HG03039 (cell line): ENCODE data around the gene SUN2.

ENCODE experiments used
- ATAC-seq: cut with Tn5 transposase; IDR thresholded peaks from one replicate; pipeline ENCODE4 v1.9.1; 2021; ENCODE audit warnings: mild to moderate bottlenecking, moderate library complexity; ENCODE audit not compliant: unreplicated experiment

SUN2 gene

DNA sequence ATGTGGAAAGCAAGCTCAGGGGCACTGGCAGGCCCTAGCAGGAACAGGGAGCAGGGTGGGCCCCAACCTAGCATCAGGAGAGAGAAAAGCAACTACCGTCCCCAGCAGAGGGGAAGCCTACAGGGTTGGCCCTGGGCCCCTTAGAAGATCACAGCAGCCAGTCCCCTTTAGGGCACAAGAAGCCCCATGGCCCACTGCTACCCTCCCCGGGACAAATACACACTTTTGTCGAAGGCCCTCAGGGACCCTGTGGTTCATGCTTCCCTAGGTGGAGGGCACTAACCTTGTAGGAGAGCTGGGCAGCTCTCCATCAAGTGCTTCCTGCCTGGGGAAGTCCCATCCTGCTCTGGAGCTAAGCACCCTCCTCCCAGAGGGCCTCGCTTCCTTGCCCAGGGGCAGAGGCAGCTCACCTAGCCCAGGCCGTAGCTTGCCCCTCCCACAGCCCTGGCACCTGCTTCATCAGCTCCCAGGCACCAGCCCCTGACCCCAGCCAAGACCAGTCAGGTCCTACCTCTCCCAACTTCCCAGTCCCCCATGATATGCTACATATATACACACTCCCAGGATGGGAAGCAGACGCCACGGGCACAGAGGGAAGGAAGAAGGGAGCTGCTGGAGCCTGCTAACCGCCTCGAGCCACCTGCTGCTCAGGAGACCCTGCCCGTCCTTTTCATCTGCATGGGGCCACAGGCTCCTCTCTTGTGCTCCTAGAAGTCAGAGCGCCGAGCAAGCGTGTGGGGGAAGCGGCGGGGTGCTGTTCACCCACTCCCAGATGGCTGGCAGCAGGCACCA lies 20.1 kb downstream of the SUN2 start:
- ATAC-seq: no peak

DNA sequence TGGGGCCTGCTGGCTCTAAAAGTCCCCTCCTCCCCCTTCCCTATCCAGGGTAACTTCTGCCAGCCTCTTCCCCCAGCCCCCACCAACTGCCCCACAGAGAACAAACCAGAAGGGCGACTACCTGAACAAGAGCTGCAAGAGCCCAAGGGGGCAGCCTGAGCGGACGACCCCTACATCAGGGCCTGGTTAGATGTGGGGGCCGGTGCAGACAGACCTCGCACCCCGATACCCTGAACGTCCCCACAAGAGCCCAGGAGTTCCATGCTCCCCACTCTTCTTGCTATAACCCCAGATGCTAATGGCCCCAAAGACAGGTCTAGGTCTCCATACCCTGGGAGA lies 20.7 kb downstream of the SUN2 start:
- ATAC-seq: no peak

DNA sequence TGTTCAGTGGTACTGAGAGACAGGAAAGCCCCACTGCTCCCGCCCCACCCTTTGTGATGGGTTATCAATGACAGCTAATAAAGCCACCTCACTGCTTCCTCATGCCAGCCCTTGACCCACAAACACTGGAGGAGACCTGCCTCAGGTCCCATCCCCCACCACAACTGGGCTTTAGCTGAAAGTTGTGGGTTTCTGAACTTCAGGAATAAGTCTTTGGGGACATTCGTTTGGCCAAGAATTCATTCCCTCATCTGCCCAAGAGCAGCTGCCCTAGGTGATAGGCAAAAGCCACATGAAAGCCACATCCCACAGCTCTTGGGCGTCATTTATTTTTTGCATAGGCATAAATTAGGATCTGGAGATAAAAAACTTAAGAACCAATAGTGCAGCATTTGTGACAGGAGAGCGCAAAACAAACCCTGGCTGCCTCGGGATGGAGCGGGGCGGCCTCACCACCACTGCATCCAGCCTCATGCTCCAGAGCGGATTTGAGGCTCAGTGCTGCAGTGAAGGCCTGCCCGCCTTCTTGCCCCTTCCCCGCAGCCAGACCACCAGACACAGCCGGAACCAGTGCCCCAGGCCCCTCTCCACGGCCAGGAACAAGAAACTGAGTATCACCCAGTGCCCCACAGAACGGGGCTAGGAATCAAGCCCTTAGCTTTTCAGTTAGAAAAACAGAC lies 21.2 kb downstream of the SUN2 start:
- ATAC-seq: no peak

DNA sequence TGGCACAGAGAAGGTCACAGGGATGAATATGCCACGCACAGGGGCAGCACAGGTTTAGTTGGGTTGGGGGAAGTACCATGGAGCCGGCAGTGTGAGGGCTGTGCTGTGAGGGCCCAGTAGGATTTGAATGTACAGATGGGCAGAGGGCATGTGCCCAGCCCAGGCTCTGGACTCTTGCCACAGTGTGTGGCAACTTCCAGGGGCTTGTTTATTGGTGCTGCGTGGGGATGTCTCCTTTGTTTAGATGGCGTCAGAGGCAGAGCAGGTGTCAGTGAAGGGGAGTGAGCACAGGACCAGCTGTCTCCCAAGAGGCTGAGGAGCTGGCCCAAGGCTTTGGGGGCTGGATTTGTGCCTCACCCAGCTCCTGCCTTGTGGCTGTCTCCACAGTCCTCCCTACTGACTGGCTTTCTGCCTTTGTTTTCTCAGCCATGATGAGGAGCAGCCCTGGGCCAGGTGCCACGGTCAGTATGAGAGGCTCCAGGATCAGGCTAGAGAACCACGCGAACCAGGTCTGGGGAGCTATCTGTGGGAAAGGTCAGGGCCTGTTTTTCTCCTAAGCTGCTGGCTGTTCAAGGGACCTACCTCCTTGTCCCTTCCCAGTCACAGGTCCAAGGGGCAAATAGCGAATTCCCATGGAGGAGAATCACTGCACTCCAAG lies 21.9 kb downstream of the SUN2 start:
- no peak for ATAC-seq

DNA sequence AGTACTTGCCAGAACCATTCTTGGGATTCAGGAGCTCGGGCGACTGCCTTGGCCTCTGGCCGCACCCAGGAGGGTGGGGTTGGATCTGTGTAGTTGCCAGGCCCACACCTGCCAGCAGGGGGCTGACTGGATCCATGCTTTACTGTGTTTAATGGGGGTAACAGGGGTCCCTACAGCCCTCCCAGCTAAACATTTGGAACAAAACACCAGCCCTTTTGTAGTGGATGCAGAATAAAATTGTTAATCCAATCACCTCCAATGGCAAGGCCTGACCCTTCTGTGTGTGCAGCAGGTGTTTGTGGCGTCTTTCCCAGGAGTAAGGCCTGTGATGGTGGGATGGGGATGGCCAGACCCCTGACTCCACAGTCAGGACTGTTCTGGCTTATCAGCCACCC lies 22.5 kb downstream of the SUN2 start:
- ATAC-seq: no peak

DNA sequence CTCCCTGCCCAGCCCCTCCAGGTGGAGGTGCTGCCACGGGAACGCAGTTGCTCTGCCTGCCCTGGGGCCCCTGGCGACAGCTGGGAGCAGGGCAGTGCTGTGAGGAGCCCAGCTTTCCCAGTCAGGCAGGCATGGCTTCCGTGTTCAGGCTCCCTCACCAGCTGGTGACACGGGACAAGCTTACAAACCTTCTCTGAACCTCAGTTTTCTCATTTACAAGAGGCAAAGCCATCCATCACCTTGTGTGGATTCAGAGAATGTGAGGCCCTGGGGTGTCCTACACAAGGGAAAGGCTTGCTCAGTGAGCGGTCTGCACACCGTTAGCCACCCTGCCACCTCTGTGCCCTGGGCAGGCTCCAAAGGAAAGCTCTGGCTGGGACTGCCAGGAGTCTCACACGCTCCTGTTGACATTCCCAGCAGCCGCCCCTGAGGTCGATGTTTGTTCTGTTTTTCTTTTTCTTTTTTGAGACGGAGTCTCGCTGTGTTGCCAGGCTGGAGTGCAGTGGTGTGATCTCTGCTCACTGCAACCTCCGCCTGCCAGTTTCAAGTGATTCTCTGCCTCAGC lies 23.5 kb downstream of the SUN2 start:
- ATAC-seq: no peak

DNA sequence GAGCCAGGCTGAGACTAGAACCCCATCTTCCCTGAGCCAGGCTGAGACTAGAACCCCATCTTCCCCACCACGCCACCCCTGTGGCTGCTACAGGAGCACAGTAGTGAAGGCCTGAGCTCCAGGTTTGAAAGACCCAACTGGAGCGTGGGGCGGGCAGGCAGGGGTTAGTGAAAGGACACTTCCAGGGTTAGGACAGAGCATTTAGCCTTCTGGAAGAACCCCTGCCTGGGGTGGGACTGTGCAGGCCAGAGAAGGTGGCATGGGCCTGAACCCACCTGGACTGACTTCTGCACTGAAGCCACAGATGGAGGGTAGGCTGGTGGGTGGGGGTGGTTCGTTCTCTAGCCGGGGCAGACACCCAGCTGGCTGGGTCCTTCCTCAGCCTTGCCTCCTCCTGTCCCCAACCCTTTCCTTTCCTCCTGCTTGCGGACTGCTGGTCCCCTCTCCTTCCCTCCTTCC lies 24.1 kb downstream of the SUN2 start:
- no peak for ATAC-seq

DNA sequence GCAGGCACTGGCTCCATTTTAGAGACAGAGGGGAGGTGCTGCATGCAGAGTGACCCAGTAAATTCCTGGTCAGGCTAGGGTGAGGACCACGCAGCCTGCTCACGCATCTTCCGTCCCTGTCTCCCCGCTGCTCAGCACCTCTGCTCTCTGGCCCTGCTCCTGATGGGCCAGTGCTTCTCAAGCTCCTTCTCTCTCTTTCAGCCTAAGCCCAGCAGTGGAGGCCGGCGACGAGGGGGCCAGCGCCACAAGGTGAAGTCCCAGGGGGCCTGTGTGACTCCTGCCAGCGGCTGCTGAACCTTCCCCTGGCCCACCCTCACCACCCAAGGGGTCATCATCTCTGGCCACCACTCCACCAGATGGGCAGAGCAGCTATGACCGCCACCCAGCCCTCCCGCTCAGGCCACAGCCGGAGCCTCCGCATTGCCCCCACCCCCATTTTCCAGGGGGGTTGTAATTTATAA lies 25.4 kb downstream of the SUN2 start:
- no peak for ATAC-seq

DNA sequence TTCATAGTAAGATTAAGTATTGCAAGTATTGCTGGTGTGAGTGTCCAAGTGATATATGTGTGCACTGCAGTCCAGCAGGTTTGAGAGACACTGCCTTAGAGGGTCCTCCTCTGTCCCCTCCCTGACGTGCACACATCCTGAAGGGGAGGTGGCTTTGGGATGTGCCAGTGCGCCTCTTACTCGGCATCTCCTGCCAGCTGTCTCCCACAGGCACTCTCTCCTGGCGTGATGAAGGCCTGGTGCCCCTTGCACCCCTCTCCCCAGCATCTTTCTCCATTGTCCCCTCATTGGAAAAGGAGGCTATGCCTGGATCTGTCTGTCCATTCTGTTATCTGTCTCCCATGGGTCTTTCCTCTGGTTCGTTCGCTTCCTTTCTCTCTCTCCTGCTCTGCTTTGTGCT lies 25.9 kb downstream of the SUN2 start:
- no peak for ATAC-seq

DNA sequence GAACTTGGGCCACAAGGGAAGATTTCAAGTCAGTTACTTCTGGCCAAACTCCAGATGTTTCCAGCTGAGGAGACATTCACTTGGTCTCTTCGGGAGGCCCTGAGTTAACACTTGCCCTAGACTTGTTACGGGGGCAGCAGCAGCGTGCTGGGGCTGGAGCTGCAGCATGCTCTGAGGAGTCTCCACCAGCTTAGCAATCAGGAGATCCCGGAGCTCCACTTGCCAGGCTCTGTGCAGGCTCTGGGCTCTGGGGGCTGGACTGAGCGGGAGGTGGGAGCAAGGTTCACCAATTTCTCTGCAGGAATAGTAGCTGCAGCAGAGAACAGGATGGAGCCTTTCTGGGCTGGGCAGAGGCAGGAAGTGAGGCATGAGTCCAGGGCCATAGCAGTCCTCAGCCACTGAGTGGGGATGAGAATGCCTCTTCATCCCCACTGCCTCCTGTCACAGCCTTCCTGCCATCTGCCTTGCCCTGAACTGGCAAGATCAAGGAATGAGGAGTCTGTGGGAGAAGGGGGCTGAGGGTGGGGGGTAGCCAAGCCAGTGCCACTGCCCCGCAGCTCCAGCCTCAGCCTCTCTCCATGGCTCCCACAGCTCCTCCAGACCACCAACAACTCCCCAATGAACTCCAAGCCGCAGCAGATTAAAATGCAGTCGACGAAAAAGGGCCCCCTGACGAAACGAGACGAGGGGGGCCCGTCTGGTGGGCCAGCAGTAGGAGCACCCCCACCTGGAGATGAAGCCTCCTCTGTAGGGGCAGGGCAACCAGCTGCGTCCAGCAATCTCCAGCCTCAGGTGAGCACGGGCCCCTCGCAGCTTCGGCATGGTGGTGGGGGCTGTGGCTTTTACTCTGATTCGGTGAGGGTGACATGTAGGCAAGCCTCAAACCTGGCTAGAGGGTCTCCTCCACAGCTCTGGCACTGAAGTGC lies 26.7 kb downstream of the SUN2 start:
- ATAC-seq: no peak

DNA sequence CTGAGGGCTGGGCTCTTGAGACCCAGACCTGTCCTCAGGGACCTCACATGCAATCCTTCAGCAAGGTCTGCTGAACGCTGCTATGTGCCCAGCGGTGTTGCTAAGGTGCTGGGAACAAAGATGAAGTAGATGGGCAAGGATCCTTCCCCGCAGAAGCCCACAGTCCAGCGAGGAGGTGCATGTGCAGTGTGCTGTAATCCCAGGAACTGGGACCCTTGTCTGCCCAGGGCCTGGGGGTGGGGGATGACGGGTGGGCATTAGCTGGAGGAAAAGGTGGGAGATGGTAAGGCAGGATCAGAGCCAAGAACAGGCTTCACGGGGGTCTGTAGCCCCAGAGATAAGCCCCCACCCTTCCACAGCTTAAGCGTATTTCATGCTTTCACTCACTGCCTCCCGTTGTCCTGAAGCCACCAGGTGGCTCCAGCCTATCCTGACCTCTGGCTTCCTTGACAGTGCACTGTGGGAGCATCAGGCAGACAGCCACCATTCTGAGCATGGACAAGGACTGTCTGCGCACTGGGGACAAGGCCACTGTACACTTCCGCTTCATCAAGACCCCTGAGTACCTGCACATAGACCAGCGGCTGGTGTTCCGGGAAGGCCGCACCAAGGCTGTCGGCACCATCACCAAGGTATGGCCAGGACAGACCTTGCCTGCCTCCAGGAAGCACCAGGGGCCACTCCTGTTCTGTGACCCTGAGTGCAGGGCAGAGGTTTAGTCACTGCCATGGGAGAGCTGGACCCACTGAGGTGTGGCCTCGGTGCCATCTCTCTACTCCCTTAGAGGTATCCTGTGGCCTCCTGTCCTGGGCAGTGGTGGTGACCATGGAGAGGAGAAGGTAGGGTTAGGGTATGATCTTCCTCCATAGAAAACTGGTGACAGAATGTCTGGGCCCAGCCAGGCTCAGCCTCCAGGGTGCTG lies 28.0 kb downstream of the SUN2 start:
- ATAC-seq: no peak

DNA sequence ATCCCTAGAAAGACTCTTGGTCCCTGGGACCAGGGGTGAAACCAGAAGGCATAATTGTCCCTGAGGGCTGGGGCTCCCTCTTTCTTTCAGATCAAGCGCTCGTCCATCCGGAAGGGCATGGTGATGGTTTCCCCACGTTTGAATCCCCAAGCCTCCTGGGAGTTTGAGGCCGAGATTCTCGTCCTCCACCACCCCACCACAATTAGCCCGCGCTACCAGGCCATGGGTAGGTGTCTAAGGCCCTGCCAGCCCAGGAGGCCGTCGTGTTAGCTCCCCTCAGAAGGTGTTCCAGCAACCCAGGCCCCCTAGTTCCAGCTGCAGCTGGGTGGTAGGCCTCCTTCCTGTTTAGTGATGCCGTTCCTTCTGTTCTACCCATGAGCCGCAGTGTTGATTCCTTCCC lies 28.7 kb downstream of the SUN2 start:
- ATAC-seq: no peak

DNA sequence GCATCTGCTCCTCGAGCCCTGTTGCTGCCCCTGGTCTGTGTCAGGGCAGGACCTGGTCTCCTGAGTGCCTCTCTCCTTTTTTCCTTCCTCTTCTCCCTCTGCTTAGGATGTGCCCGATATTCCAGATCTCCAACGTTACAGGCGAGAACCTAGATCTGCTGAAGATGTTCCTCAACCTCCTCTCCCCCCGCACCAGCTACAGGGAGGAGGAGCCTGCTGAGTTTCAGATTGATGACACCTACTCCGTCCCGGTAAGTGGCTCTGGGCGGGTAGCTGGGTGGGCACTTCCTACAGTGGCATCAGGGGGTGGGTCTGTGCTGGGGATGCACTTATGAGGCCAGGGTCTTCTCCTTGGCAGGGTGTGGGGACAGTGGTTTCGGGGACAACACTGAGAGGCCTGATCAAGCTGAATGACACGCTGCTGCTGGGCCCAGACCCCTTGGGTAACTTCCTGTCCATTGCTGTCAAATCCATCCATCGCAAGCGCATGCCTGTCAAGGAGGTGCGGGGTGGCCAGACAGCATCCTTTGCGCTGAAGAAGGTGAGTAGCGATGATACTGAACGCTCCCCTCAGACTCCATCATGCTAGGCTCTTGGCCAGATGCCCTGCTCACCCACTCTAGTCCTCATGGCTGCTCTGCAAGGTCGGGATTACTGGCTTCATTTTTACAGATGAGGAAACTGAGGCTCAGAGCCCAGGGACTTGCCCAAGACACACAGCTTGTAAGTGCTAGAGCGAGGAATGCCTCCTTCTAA lies 29.7 kb downstream of the SUN2 start:
- no peak for ATAC-seq

DNA sequence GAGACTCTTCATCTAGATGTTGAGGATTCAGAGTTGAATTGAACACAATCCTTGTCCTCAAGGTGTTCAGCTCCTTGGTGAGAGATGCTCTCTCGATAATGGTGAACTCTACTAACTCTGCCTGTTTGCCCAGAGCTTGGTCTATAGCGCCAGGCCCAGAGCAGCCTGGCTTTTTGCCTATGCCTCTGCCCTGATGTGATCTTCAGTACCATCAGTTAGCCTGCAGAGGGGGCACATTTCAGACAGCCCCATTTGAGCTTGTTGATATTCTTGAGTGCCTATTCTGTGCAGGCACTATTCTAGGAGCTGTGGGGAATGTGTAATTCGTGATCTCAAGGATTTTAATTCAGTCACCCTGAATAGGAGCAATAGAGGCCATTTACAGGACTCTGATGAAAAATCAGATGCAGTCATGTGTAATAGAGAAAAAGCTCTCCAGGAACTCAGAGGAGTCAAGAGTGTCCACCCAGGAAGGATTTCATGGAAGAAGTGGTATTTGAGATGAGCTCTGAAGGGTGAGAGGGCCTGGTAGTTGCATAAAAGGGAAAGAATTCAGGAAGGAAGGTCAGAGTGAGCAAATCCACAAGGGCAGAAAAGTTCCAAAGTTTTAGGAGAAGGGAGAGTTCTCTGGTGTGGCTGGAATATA lies 30.7 kb downstream of the SUN2 start:
- ATAC-seq: no peak

DNA sequence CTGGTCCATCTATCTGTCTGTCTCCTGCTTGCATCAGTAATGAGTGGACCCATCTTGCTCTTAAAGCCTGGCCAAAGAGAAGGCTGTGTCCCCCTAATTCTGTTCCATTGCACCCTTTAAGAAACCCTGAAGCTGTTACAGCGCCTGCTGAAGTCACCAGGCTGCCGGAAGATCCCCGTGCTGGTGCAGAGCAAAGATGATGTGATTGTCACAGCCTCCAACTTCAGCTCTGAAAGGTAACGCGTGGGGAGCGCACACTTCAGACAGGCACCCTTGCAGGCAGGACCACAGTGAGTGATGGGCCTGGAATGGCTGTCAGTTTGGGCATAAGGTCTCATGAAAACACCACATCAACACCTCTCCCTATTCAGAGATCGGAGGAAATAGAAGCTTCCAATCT lies 31.6 kb downstream of the SUN2 start:
- no peak for ATAC-seq

DNA sequence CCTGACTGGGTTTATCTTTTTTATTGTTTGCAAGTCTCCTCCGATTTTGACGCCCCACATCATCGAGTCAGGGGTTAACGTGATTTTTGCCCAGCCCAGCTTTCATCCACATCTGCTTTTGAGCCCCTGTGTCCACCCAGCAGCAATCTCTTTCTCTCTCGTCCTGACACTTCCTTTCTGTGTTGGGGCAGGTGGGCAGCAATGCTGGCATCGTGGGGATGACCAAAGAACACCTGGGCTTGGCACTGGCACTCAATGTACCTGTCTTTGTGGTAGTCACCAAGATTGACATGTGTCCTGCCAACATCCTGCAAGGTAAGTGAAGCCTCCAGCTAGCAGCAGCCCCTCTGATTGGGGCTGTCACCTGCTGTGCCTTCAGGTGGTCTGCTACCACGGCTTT lies 34.2 kb downstream of the SUN2 start:
- no peak for ATAC-seq

DNA sequence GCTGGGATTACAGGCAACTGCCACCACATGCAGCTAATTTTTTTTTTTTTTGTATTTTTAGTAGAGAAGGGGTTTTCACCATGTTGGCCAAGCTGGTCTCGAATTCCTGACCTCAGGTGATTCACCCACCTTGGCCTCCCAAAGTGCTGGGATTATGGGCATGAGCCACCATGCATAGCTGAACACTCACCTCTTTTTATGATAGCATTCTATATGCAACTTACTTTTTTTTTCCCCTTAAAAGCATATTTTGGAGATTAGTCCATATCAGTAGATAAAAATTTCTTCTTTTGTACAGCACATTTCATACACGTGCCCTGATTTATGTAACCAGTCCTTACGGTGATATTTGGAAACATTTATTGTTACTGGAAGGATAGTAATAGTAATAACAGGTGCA lies 35.4 kb downstream of the SUN2 start:
- no peak for ATAC-seq

DNA sequence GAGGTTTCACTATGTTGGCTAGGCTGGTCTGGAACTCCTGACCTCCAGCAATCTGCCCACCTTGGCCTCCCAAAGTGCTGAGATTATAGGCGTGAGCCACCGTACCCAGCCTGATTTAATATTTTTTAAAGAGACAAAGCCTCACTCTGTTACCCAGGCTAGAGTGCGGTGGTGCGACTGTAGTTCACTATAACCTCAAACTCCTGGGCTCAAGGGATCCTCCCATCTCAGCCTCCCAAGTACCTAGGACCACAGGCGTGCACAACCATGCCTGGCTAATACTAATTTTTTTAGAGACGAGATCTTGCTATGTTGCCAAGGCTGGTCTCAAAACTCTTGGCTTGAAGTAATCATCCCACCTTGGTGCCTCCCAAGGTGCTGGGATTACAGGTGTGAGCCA lies 36.6 kb downstream of the SUN2 start:
- no peak for ATAC-seq
